ENCODE measurements around the gene LIPK. TPM values are rescaled to one million over a fixed set of nuclear protein-coding genes. Genes with fewer than 3 reads are reported as not detected.
"Not testable (repeated sequence)": the region's sequence is repeated elsewhere in the genome, so short reads cannot be mapped to it uniquely, and the experiment has no call there.

LIPK gene
- total and polyA plus RNA-seq, 8 donors, result not detected

DNA sequence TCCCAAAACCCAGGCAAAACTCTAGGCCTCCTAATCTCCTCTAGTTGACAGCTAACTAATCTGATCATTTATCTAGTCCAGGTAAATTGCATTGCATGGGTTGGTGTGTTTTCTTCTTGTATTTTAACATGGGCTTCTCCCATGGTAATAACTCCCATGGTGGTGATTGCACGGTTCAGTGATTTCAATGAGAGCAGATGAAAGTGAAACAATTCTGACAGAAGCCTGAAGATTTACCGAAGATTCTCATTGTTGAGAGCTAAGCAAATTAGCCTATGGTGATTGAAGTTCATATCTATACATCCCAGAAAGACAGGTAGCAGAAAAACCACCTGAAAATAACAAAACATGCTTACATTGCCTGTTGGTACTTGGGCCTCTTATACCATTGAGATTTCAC lies 27.2 kb downstream of the LIPK start:
- Histone ChIP-seq H3K36me3 (no peaks in the 10 kb centered on the region), H3K27ac (no peak overlapping the region), H3K27me3 (no peaks in the 10 kb centered on the region), H3K4me1 (no peaks in the 10 kb centered on the region), H3K4me3 (no peak overlapping the region), H3K9me3 (no peaks in the 10 kb centered on the region)
- intact Hi-C loops (cut with DNase I), result no loop called here
- no peak for DNase-seq
- FAIRE-seq, result no peak
- no peak for ATAC-seq
- WGBS, 2 donors, result 85 to 92% methylated on average over 2 of the region's 2 CpGs
- TF ChIP-seq, protein P1, sequence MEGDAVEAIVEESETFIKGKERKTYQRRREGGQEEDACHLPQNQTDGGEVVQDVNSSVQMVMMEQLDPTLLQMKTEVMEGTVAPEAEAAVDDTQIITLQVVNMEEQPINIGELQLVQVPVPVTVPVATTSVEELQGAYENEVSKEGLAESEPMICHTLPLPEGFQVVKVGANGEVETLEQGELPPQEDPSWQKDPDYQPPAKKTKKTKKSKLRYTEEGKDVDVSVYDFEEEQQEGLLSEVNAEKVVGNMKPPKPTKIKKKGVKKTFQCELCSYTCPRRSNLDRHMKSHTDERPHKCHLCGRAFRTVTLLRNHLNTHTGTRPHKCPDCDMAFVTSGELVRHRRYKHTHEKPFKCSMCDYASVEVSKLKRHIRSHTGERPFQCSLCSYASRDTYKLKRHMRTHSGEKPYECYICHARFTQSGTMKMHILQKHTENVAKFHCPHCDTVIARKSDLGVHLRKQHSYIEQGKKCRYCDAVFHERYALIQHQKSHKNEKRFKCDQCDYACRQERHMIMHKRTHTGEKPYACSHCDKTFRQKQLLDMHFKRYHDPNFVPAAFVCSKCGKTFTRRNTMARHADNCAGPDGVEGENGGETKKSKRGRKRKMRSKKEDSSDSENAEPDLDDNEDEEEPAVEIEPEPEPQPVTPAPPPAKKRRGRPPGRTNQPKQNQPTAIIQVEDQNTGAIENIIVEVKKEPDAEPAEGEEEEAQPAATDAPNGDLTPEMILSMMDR (IDR thresholded peaks at IDR 0.05), result no peak

DNA sequence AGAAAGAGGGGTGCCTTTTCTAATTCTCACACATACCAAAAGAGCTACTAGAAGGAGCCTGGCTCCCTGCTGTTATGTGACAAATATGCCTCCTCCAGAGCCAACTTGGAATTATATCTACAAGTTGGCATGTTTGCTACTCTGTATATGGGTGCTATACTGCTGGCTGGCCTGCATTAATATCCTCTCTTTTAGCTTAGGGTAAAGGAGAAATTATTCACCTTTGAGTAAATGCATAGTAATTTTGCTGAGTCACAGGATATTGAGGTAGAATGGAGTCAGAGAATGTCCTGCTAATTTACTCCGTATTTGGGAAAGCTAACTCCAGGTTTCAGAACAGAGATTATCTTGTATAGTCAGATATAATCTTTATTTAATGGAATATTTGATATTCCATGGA lies 29.6 kb downstream of the LIPK start:
- ATAC-seq, result no peak

DNA sequence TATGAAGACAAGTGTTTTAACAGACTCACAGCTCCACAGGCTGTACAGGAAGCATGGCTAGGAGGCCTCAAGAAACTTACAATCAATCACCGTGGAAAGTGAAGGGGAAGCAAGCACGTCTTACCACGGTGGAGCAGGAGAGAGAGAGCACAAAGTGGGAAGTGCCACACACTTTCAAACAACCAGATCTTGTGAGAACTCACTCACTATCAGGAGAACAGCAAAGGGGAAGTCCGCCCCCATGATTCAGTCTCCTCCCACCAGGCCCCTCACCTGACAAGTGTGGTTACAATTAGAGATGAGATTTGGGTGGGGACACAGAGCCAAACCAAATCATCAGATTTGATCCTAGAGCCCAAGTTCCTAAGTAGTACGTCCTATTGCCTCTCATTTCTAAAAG lies 35.9 kb downstream of the LIPK start:
- ATAC-seq; H3K36me3 ChIP-seq; H3K4me1 ChIP-seq; intact Hi-C loops (cut with DNase I); H3K4me3 ChIP-seq; H3K27ac ChIP-seq; H3K9me3 ChIP-seq; FAIRE-seq; DNase-seq; H3K27me3 ChIP-seq: not testable (repeated sequence)
- WGBS, 2 donors, result 44 to 55% methylated on average over 5 of the region's 5 CpGs

More for the DNA sequence above, 29.6 kb downstream of the LIPK start:
- H3K36me3 ChIP-seq, result no peaks in the 10 kb centered on the region
- H3K9me3 ChIP-seq, result no peaks in the 10 kb centered on the region
- no peaks in the 10 kb centered on the region for H3K27me3 ChIP-seq
- WGBS, 2 donors, result 58 to 68% methylated on average over 1 of the region's 1 CpG
- no peak overlapping the region for H3K27ac ChIP-seq
- FAIRE-seq (no peak), DNase-seq (no peak)
- TF ChIP-seq, protein P1 (IDR thresholded peaks at IDR 0.05), result no peak
- H3K4me3 ChIP-seq, result no peak overlapping the region
- intact Hi-C loops (cut with DNase I), result no loop called here
- H3K4me1 ChIP-seq, result no peaks in the 10 kb centered on the region

GRCh38 chr10:88742448-88742847 lies 36.4 kb downstream of the LIPK start:
- no peaks in the 10 kb centered on the region for H3K27me3 ChIP-seq
- no peak overlapping the region for H3K27ac ChIP-seq
- FAIRE-seq (no peak), DNase-seq (no peak), ATAC-seq (no peak)
- no peak overlapping the region for H3K4me3 ChIP-seq
- TF ChIP-seq, protein P1 (IDR thresholded peaks at IDR 0.05), result no peak
- no peaks in the 10 kb centered on the region for H3K9me3 ChIP-seq
- no peaks in the 10 kb centered on the region for H3K4me1 ChIP-seq
- H3K36me3 ChIP-seq, result no peaks in the 10 kb centered on the region
- 94 to 96% methylated on average over 1 of the region's 1 CpG for whole genome bisulfite sequencing, 2 donors
- intact Hi-C loops (cut with DNase I), result no loop called here

DNA sequence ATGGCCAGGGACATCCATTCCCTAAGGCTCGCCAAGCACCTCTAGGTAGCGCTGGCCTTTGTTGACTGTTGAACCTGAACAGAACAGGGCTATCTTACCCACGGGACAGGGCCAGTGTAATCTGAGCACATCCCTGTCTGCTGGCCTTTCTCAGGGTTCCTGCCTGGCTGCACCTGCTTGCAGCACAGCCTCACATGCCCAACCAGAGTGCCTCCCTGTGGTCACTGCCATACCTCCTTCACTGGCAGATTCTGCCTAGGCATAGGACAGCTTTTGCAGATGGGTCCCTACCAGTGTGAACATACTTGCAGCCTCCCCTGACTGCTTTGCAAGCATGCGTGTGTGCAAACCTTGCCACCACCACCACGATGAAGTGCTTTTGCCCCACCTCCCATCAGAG lies 38.0 kb downstream of the LIPK start:
- TF ChIP-seq, protein P1 (IDR thresholded peaks at IDR 0.05), result no peak
- no peak for DNase-seq
- Histone ChIP-seq H3K27ac (no peak overlapping the region), H3K27me3 (no peaks in the 10 kb centered on the region), H3K4me3 (no peak overlapping the region), H3K9me3 (no peaks in the 10 kb centered on the region), H3K4me1 (no peaks in the 10 kb centered on the region), H3K36me3 (no peaks in the 10 kb centered on the region)
- intact Hi-C loops (cut with DNase I), result no loop called here
- WGBS, 2 donors, result 59 to 73% methylated on average over 5 of the region's 5 CpGs
- FAIRE-seq, result no peak
- peak in 1 of 4 donors; percentile 26 for ATAC-seq

- H3K36me3 ChIP-seq, result no peaks in the 10 kb centered on the region
- H3K9me3 ChIP-seq, result no peaks in the 10 kb centered on the region
- FAIRE-seq, result no peak
- 81 to 100% methylated on average over 1 of the region's 1 CpG for WGBS, 2 donors
- intact Hi-C loops (cut with DNase I), result no loop called here
- no peaks in the 10 kb centered on the region for H3K27me3 ChIP-seq
- ATAC-seq, result no peak
- no peak overlapping the region for H3K27ac ChIP-seq
- H3K4me1 ChIP-seq, result no peaks in the 10 kb centered on the region
- no peak for DNase-seq
- H3K4me3 ChIP-seq, result no peak overlapping the region
- TF ChIP-seq, protein P1 (IDR thresholded peaks at IDR 0.05), result no peak
Observed at GRCh38 chr10:88745633-88746032, 39.6 kb downstream of the LIPK start.

Data from pancreas (tissue), 10 donors.